22Rv1 (cell line): ENCODE data around the gene CD72.

Experiments used
- ZFX ChIP-seq: fragments of 450-650 bp; IDR thresholded peaks from 2 replicates; pipeline ENCODE4 v1.6.1; 2017; ENCODE audit warnings: antibody characterized with exemption, borderline replicate concordance
- TF ChIP-seq, protein P1 (sequence below): fragments of 450-650 bp; IDR thresholded peaks from 2 replicates; pipeline ENCODE4 v1.5.1; 2017; ENCODE audit warnings: mild to moderate bottlenecking

GRCh38 chr9:35653611-35654010, 35.4 kb upstream of the CD72 start:
- TF ChIP-seq, protein P1, sequence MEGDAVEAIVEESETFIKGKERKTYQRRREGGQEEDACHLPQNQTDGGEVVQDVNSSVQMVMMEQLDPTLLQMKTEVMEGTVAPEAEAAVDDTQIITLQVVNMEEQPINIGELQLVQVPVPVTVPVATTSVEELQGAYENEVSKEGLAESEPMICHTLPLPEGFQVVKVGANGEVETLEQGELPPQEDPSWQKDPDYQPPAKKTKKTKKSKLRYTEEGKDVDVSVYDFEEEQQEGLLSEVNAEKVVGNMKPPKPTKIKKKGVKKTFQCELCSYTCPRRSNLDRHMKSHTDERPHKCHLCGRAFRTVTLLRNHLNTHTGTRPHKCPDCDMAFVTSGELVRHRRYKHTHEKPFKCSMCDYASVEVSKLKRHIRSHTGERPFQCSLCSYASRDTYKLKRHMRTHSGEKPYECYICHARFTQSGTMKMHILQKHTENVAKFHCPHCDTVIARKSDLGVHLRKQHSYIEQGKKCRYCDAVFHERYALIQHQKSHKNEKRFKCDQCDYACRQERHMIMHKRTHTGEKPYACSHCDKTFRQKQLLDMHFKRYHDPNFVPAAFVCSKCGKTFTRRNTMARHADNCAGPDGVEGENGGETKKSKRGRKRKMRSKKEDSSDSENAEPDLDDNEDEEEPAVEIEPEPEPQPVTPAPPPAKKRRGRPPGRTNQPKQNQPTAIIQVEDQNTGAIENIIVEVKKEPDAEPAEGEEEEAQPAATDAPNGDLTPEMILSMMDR = no peak
- TF ChIP-seq ZFX = no peak
